ENCODE data around the gene SPATA24. TPM values are rescaled to one million over a fixed set of nuclear protein-coding genes. Genes with fewer than 3 reads are reported as not detected.
"Not testable (repeated sequence)": the region's sequence is repeated elsewhere in the genome, so short reads cannot be mapped to it uniquely, and the experiment has no call there.

SPATA24 gene
- total RNA-seq, 4 donors from 2014 or later = 1.5 to 13.5 (median 6.3) TPM

DNA sequence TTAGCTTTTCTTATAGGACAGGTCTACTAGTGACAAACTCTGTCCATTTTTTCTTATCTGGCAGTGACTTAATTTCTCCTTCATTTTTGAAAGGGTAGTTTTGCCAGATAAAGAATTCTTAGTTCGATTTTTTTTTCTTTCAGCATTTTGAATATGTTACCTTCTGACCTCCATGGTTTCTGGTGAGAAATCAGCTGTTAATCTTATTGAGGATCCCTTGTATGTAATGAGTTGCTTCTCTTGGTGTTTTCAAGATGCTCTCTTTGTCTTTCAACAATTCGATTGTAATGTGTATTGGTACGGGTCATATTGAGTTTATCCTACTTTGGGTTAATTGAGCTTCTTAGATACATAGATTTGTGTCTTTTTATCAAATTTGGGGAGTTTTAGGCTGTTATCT, 49.7 kb downstream of the SPATA24 start:
- Histone ChIP-seq H3K27me3 (no peaks in the 10 kb centered on the region), H3K4me1 (peaks cover 0 to 71% (median 6%) of the 10 kb centered on the region in 3 donors), H3K9me3 (no peaks in the 10 kb centered on the region), H3K36me3 (peaks cover 0 to 13% of the 10 kb centered on the region in 2 donors), H3K27ac (no peak overlapping the region), H3K4me3 (no peak overlapping the region)
- TF ChIP-seq POLR2AphosphoS5 (IDR thresholded peaks at IDR 0.05) (no peak), POLR2A (IDR thresholded peaks at IDR 0.05) (no peak), EP300 (IDR thresholded peaks at IDR 0.05) (no peak)
- TF ChIP-seq, protein P1, sequence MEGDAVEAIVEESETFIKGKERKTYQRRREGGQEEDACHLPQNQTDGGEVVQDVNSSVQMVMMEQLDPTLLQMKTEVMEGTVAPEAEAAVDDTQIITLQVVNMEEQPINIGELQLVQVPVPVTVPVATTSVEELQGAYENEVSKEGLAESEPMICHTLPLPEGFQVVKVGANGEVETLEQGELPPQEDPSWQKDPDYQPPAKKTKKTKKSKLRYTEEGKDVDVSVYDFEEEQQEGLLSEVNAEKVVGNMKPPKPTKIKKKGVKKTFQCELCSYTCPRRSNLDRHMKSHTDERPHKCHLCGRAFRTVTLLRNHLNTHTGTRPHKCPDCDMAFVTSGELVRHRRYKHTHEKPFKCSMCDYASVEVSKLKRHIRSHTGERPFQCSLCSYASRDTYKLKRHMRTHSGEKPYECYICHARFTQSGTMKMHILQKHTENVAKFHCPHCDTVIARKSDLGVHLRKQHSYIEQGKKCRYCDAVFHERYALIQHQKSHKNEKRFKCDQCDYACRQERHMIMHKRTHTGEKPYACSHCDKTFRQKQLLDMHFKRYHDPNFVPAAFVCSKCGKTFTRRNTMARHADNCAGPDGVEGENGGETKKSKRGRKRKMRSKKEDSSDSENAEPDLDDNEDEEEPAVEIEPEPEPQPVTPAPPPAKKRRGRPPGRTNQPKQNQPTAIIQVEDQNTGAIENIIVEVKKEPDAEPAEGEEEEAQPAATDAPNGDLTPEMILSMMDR (IDR thresholded peaks at IDR 0.05) = no peak
- 70% methylated on average over 3 of the region's 3 CpGs; no CpG with 5 or more reads in 1 of the 2 donors for WGBS, 2 donors (ENCODE audit: low coverage in 1 of 2)
- no peak for ATAC-seq

DNA sequence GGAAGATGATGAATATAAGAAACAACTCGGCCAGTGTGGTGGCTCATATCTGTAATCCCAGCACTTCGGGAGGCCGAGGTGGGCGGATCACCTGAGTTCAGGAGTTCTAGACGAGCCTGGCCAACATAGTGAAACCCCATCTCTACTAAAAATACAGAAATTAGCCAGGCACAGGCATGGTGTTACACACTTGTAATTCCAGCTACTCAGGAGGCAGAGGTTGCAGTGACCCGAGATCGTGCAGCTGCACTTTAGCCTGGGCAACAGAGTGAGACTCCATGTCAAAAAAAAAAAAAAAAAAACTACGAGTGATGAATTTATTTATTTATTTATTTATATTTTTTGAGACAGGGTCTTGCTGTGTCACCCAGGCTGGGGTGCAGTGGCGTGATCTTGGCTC, 56.0 kb downstream of the SPATA24 start:
- WGBS, 2 donors (ENCODE audit: low coverage in 1 of 2) = 77 to 94% methylated on average over 6 to 8 of the region's 9 CpGs
- Histone ChIP-seq H3K4me1 (peaks cover 3 to 83% (median 8%) of the 10 kb centered on the region in 3 donors), H3K36me3 (peaks cover 0 to 13% of the 10 kb centered on the region in 2 donors)
- not testable (repeated sequence) for ATAC-seq, H3K9me3 ChIP-seq, H3K4me3 ChIP-seq, H3K27me3 ChIP-seq, H3K27ac ChIP-seq

Small RNA genes within 50 kb of the gene (small RNA-seq; reads per million reads assigned to genes)
- gene RNU5B-4P = 0 reads per million in 4 donors

Other genes with a start within 250 kb of the SPATA24 start
- gene SIL1, start 205.7 kb downstream of the SPATA24 start, total RNA-seq = 10 to 100 TPM; 28.6 to 48.1 (median 36.5) TPM
- 100 to 1,000 TPM; 194 to 326 (median 314) TPM for gene MATR3, start 110.3 kb downstream of the SPATA24 start, total RNA-seq
- gene PAIP2, start 62.2 kb downstream of the SPATA24 start, total RNA-seq = 100 to 1,000 TPM in 2 of 4 donors, 10 to 100 TPM in 2; 78.5 to 131 (median 93.3) TPM
- not detected for gene SLC23A1, start 20.8 kb downstream of the SPATA24 start, total RNA-seq
- under 1 TPM in 1 of 4 donors, not detected in 3; 0.74 TPM for gene MZB1, start 14.2 kb downstream of the SPATA24 start, total RNA-seq
- gene PROB1, start 9.0 kb downstream of the SPATA24 start, total RNA-seq = 1 to 10 TPM; 1.2 to 9.1 (median 4.1) TPM
- 10 to 100 TPM in 3 of 4 donors, 1 to 10 TPM in 1; 7.6 to 27.7 (median 14.5) TPM for gene DNAJC18, start 35.4 kb upstream of the SPATA24 start, total RNA-seq
- 10 to 100 TPM in 3 of 4 donors, 1 to 10 TPM in 1; 7.6 to 34.9 (median 21.8) TPM for gene ECSCR, start 58.7 kb upstream of the SPATA24 start, total RNA-seq
- not detected for gene SMIM33, start 66.9 kb upstream of the SPATA24 start, total RNA-seq
- gene STING1, start 78.7 kb upstream of the SPATA24 start, total RNA-seq = 10 to 100 TPM; 36.3 to 63.7 (median 50.6) TPM
- 100 to 1,000 TPM in 1 of 4 donors, 10 to 100 TPM in 3; 65.2 to 114 (median 85.6) TPM for gene UBE2D2, start 157.2 kb upstream of the SPATA24 start, total RNA-seq
- gene CXXC5, start 244.3 kb upstream of the SPATA24 start, total RNA-seq = 10 to 100 TPM; 30.0 to 50.7 (median 35.1) TPM